GM23338 (cell line): ENCODE measurements around the gene IL17REL. TPM values are rescaled to one million over a fixed set of nuclear protein-coding genes. Genes with fewer than 3 reads are reported as not detected.

Source experiments
- ATAC-seq: fragments of 200-7000 bp; cut with Tn5 transposase; 3 replicates; pipeline ENCODE4 v1.9.1; 2020
- DNase-seq: peaks from one replicate; pipeline ENCODE4 v3.0.0-alpha.2; 2015; ENCODE audit warnings: low spot score
- H2AFZ ChIP-seq: fragments of 200-600 bp; sonication (generic); 2 replicates; pipeline ENCODE4 v1.8.0; 2016; ENCODE audit warnings: antibody characterized with exemption, mild to moderate bottlenecking, moderate library complexity
- H3F3A ChIP-seq: fragments of 200-600 bp; sonication (generic); replicated peaks from 2 replicates; pipeline ENCODE4 v1.8.0; 2017; ENCODE audit warnings: antibody characterized with exemption, mixed run types, low read depth
- H3K27ac ChIP-seq: fragments of 200-600 bp; sonication (generic); 2 replicates; pipeline ENCODE4 v1.6.1; 2016; ENCODE audit warnings: low read depth
- H3K27me3 ChIP-seq: fragments of 200-600 bp; sonication (generic); 2 replicates; pipeline ENCODE4 v1.8.0; 2016; ENCODE audit warnings: mild to moderate bottlenecking, mixed run types, moderate library complexity; ENCODE audit not compliant: insufficient read depth
- H3K36me3 ChIP-seq: fragments of 200-600 bp; sonication (generic); 2 replicates; pipeline ENCODE4 v1.8.0; 2016; ENCODE audit warnings: mild to moderate bottlenecking; ENCODE audit not compliant: insufficient read depth
- H3K4me1 ChIP-seq: fragments of 200-600 bp; sonication (generic); 2 replicates; pipeline ENCODE4 v1.8.0; 2016; ENCODE audit warnings: mild to moderate bottlenecking, moderate library complexity; ENCODE audit not compliant: insufficient read depth
- H3K4me2 ChIP-seq: fragments of 200-600 bp; sonication (generic); 2 replicates; pipeline ENCODE4 v1.7.1; 2017; ENCODE audit warnings: mixed run types
- H3K4me3 ChIP-seq: fragments of 200-600 bp; sonication (generic); 2 replicates; pipeline ENCODE4 v1.6.1; 2016; ENCODE audit warnings: mixed run types
- H3K79me2 ChIP-seq: fragments of 200-600 bp; sonication (generic); replicated peaks from 2 replicates; pipeline ENCODE4 v1.8.0; 2017; ENCODE audit warnings: mild to moderate bottlenecking; ENCODE audit not compliant: insufficient read depth
- H3K9me2 ChIP-seq: fragments of 200-600 bp; sonication (generic); 2 replicates; pipeline ENCODE4 v1.8.0; 2017; ENCODE audit not compliant: insufficient read depth
- H4K20me1 ChIP-seq: fragments of 200-600 bp; sonication (generic); replicated peaks from 2 replicates; pipeline ENCODE4 v1.8.0; 2017; ENCODE audit warnings: mild to moderate bottlenecking; ENCODE audit not compliant: insufficient read depth
- H3K27ac Mint-ChIP-seq: 2 replicates; pipeline ENCODE4 v1.8.0; 2020; ENCODE audit warnings: inconsistent platforms, mild to moderate bottlenecking, moderate library complexity, mixed read lengths
- H3K27me3 Mint-ChIP-seq: 3 replicates; pipeline ENCODE4 v1.8.0; 2022; ENCODE audit warnings: low read depth, mild to moderate bottlenecking, moderate library complexity, mixed read lengths, inconsistent platforms; ENCODE audit not compliant: insufficient read depth, poor library complexity
- H3K36me3 Mint-ChIP-seq: 3 replicates; pipeline ENCODE4 v1.8.0; 2021; ENCODE audit warnings: low read depth, mild to moderate bottlenecking, inconsistent platforms, moderate library complexity, mixed read lengths
- H3K4me1 Mint-ChIP-seq: 3 replicates; pipeline ENCODE4 v1.8.0; 2020; ENCODE audit warnings: mild to moderate bottlenecking, inconsistent platforms, mixed read lengths
- H3K4me3 Mint-ChIP-seq: 3 replicates; pipeline ENCODE4 v1.8.0; 2021; ENCODE audit warnings: moderate library complexity, mild to moderate bottlenecking, inconsistent platforms, mixed read lengths
- H3K9me3 Mint-ChIP-seq: 3 replicates; pipeline ENCODE4 v1.8.0; 2020; ENCODE audit warnings: moderate library complexity, mild to moderate bottlenecking, inconsistent platforms, mixed read lengths
- CREB1 ChIP-seq: fragments of 250-450 bp; sonication (Bioruptor Pico); IDR thresholded peaks from 2 replicates; pipeline ENCODE4 v1.5.0; 2020; ENCODE audit warnings: low read depth, mild to moderate bottlenecking, moderate library complexity
- EZH2 ChIP-seq: fragments of 200-600 bp; sonication (generic); IDR thresholded peaks from one replicate; pipeline ENCODE4 v1.8.0; 2017; ENCODE audit warnings: antibody characterized with exemption, mild to moderate bottlenecking, low read depth; ENCODE audit not compliant: unreplicated experiment
- EZH2phosphoT487 ChIP-seq: fragments of 200-600 bp; sonication (generic); IDR thresholded peaks from one replicate; pipeline ENCODE4 v1.8.1; 2018; ENCODE audit warnings: antibody characterized with exemption; ENCODE audit not compliant: unreplicated experiment
- JUNB ChIP-seq: IDR thresholded peaks from one replicate; pipeline ENCODE4 v1.6.1; 2016; ENCODE audit warnings: antibody characterized with exemption; ENCODE audit not compliant: unreplicated experiment
- POLR2AphosphoS5 ChIP-seq: IDR thresholded peaks from 2 replicates; pipeline ENCODE4 v1.6.1; 2016; ENCODE audit warnings: antibody characterized with exemption, low read depth
- REST ChIP-seq: IDR thresholded peaks from one replicate; pipeline ENCODE4 v1.6.1; 2018; ENCODE audit warnings: antibody characterized with exemption; ENCODE audit not compliant: unreplicated experiment
- STAT1 ChIP-seq: IDR thresholded peaks from one replicate; pipeline ENCODE4 v1.6.1; 2016; ENCODE audit warnings: antibody characterized with exemption; ENCODE audit not compliant: unreplicated experiment
- ZNF114 ChIP-seq: fragments of 250-450 bp; sonication (Bioruptor Pico); IDR thresholded peaks from 2 replicates; pipeline ENCODE4 v1.5.0; 2020; ENCODE audit warnings: mild to moderate bottlenecking, moderate library complexity
- ZNF462 ChIP-seq: fragments of 250-450 bp; sonication (Bioruptor Pico); IDR thresholded peaks from 2 replicates; pipeline ENCODE4 v1.5.0; 2020; ENCODE audit warnings: mild to moderate bottlenecking, moderate library complexity
- polyA plus RNA-seq: library from polyadenylated mRNA; unstranded; fragments of >200 nt; fragmentation: Nextera tagmentation; extraction: Ambion mirVana; gene quantifications from 2 replicates; pipeline ENCODE4 v1.2.1, GENCODE V29; 2016
- total RNA-seq: library from RNA; depleted of rRNA; stranded (reverse); fragments of >200 nt; shearing (Covaris generic); gene quantifications from 2 replicates; pipeline ENCODE4 v1.2.3, GENCODE V29; 2014

The IL17REL gene
- total and polyA plus RNA-seq, 2 experiments from 2014 or later: 0.31 TPM; not detected in 1

GRCh38 chr22:50016988-50017700, 4.6 kb upstream of the IL17REL start:
- H3K9me2 ChIP-seq: no peaks in the 10 kb centered on the region
- no peaks in the 10 kb centered on the region for H3F3A ChIP-seq
- no peaks in the 10 kb centered on the region; the same call in 2 of the 3 replicates for H3K4me1 Mint-ChIP-seq
- H3K36me3 ChIP-seq: no peaks in the 10 kb centered on the region
- H3K4me1 ChIP-seq: no peaks in the 10 kb centered on the region
- H3K27me3 ChIP-seq: peaks cover 48% of the 10 kb centered on the region
- no peak overlapping the region for H3K4me3 Mint-ChIP-seq
- H3K9me3 Mint-ChIP-seq: no peaks in the 10 kb centered on the region
- H3K27ac ChIP-seq: no peak overlapping the region
- H4K20me1 ChIP-seq: no peaks in the 10 kb centered on the region
- H3K36me3 Mint-ChIP-seq: no peaks in the 10 kb centered on the region
- H2AFZ ChIP-seq: no peak overlapping the region
- H3K79me2 ChIP-seq: no peaks in the 10 kb centered on the region
- no peak overlapping the region for H3K4me2 ChIP-seq
- no peak overlapping the region for H3K27ac Mint-ChIP-seq
- H3K4me3 ChIP-seq: no peak overlapping the region
- no peak for TF ChIP-seq EZH2phosphoT487
- no peak for TF ChIP-seq STAT1
- no peak for TF ChIP-seq REST
- no peak for TF ChIP-seq JUNB
- no peak for TF ChIP-seq ZNF114 (CRISPR knock-in tag)
- TF ChIP-seq EZH2: no peak
- no peak for TF ChIP-seq POLR2AphosphoS5
- TF ChIP-seq CREB1 (CRISPR knock-in tag): no peak
- no peak for ATAC-seq
- peaks cover 23% of the 10 kb centered on the region for H3K27me3 Mint-ChIP-seq
- DNase-seq: no peak

GRCh38 chr22:50016308-50016987, 3.9 kb upstream of the IL17REL start:
- Histone ChIP-seq H3F3A (no peaks in the 10 kb centered on the region), H2AFZ (no peak overlapping the region), H3K27me3 (peaks cover 55% of the 10 kb centered on the region), H3K4me2 (no peak overlapping the region), H3K27ac (no peak overlapping the region), H3K4me1 (no peaks in the 10 kb centered on the region), H3K9me2 (no peaks in the 10 kb centered on the region), H3K4me3 (no peak overlapping the region), H3K79me2 (no peaks in the 10 kb centered on the region), H3K36me3 (no peaks in the 10 kb centered on the region), H4K20me1 (no peaks in the 10 kb centered on the region)
- DNase-seq: no peak
- Mint-ChIP-seq H3K36me3 (no peaks in the 10 kb centered on the region), H3K9me3 (no peaks in the 10 kb centered on the region), H3K4me1 (peaks cover 6% of the 10 kb centered on the region; the same call in 2 of the 3 replicates), H3K27me3 (peaks cover 29% of the 10 kb centered on the region), H3K4me3 (no peak overlapping the region), H3K27ac (no peak overlapping the region)
- no peak for ATAC-seq
- TF ChIP-seq ZNF462 (no peak), ZNF114 (CRISPR knock-in tag) (no peak)
